HepG2 (cell line): ENCODE results near the gene IL1B. TPM values are rescaled to one million over a fixed set of nuclear protein-coding genes. Genes with fewer than 3 reads are reported as not detected.
A peak's percentile ranks its signal among the peaks of the same experiment; 100 is the strongest.

Experiments
- ATF6 ChIP-seq: sonication (generic); formaldehyde crosslinking; conservative IDR thresholded peaks from 2 replicates; pipeline ENCODE4 v1.4.0; 2020; ENCODE audit warnings: missing genetic modification reagents
- CEBPZ ChIP-seq: IDR thresholded peaks from 2 replicates; pipeline ENCODE4 v1.6.1; 2012; ENCODE audit warnings: low read length, improper control_type of control experiment
- CSRNP2 ChIP-seq: sonication (generic); formaldehyde crosslinking; conservative IDR thresholded peaks from 2 replicates; pipeline ENCODE4 v1.8.0; 2022; ENCODE audit warnings: low read depth, missing genetic modification reagents
- GATAD2A ChIP-seq: IDR thresholded peaks from 2 replicates; pipeline ENCODE4 v1.6.1; 2016
- GTF3A ChIP-seq: sonication (generic); formaldehyde crosslinking; conservative IDR thresholded peaks from 2 replicates; pipeline ENCODE4 v1.4.0; 2020; ENCODE audit warnings: mild to moderate bottlenecking, missing genetic modification reagents
- MATR3 ChIP-seq: sonication (generic); formaldehyde crosslinking; IDR thresholded peaks from 2 replicates; pipeline ENCODE4 v1.4.0; 2020; ENCODE audit warnings: missing genetic modification reagents
- NCOA5 ChIP-seq: sonication (generic); formaldehyde crosslinking; IDR thresholded peaks from 2 replicates; pipeline ENCODE4 v1.4.0; 2020; ENCODE audit warnings: missing genetic modification reagents
- NR2F2 ChIP-seq: IDR thresholded peaks from 2 replicates; pipeline ENCODE4 v1.6.1; 2012; ENCODE audit warnings: low read depth, inconsistent platforms, borderline replicate concordance
- PRPF4 ChIP-seq: fragments of 200-400 bp; formaldehyde crosslinking; IDR thresholded peaks from 2 replicates; pipeline ENCODE4 v1.6.1; 2016; ENCODE audit warnings: low read length, low read depth; ENCODE audit not compliant: poor library complexity, severe bottlenecking
- RFXAP ChIP-seq: sonication (generic); formaldehyde crosslinking; IDR thresholded peaks from 2 replicates; pipeline ENCODE4 v1.4.0; 2020; ENCODE audit warnings: missing genetic modification reagents, borderline replicate concordance
- SMAD3 ChIP-seq: sonication (generic); formaldehyde crosslinking; IDR thresholded peaks from 2 replicates; pipeline ENCODE4 v1.4.0; 2020; ENCODE audit warnings: missing genetic modification reagents
- SOX6 ChIP-seq, 2 experiments: fragments of 450-650 bp in 1 of 2; sonication (generic) in 1 of 2; formaldehyde crosslinking in 1 of 2; IDR thresholded peaks; 2 replicates each; pipeline versions ENCODE4 v1.4.0 to v1.6.1; 2017 to 2020; ENCODE audit warnings: antibody characterized with exemption in 1 of 2, mild to moderate bottlenecking in 1 of 2, missing genetic modification reagents in 1 of 2
- TCF7 ChIP-seq: sonication (generic); IDR thresholded peaks from 2 replicates; pipeline ENCODE4 v1.6.1; 2016; ENCODE audit warnings: antibody characterized with exemption, low read depth
- THAP11 ChIP-seq: IDR thresholded peaks from 2 replicates; pipeline ENCODE4 v1.6.1; 2016; ENCODE audit warnings: missing biosample characterization, missing genetic modification reagents
- ZBTB20 ChIP-seq: sonication (generic); formaldehyde crosslinking; IDR thresholded peaks from 2 replicates; pipeline ENCODE4 v1.8.1; 2023; ENCODE audit warnings: missing genetic modification reagents, low read depth, mild to moderate bottlenecking, borderline replicate concordance
- ZBTB21 ChIP-seq: sonication (generic); formaldehyde crosslinking; IDR thresholded peaks from 2 replicates; pipeline ENCODE4 v1.4.0; 2020; ENCODE audit warnings: missing genetic modification reagents
- ZNF207 ChIP-seq: fragments of 450-650 bp; IDR thresholded peaks from 2 replicates; pipeline ENCODE4 v1.6.1; 2016; ENCODE audit warnings: antibody characterized with exemption, borderline replicate concordance
- ZNF30 ChIP-seq: sonication (generic); formaldehyde crosslinking; IDR thresholded peaks from 2 replicates; pipeline ENCODE4 v1.5.0; 2020; ENCODE audit warnings: mild to moderate bottlenecking, missing genetic modification reagents
- ZNF607 ChIP-seq: sonication (generic); formaldehyde crosslinking; IDR thresholded peaks from 2 replicates; pipeline ENCODE4 v1.5.1; 2020; ENCODE audit warnings: missing genetic modification reagents, mild to moderate bottlenecking, borderline replicate concordance
- ZNF749 ChIP-seq: sonication (generic); formaldehyde crosslinking; IDR thresholded peaks from 2 replicates; pipeline ENCODE4 v1.8.0; 2022; ENCODE audit warnings: mild to moderate bottlenecking, missing genetic modification reagents, moderate library complexity, borderline replicate concordance
- polyA plus RNA-seq, 8 experiments: library from polyadenylated mRNA; depleted of rRNA in 3 of 8; stranded (reverse) in 7 of 8; unstranded in 1 of 8; fragments of >200 nt; fragmentation: Illumina TruSeq in 4 of 8; extraction: Trizol in 4 of 8; gene quantifications; 2 replicates each; pipeline versions ENCODE4 v1.2.1 to v1.2.3, GENCODE V29; 2011 to 2016; ENCODE audit warnings: low read depth in 4 of 8, missing spikeins in 1 of 8, mixed read lengths in 1 of 8; ENCODE audit not compliant: insufficient read depth in 1 of 8
- total RNA-seq, 5 experiments: library from RNA; depleted of rRNA; stranded (reverse); fragments of >200 nt; fragmentation: Illumina TruSeq; extraction: Trizol; gene quantifications; 2 replicates each; pipeline ENCODE4 v1.2.3, GENCODE V29; 2016; ENCODE audit warnings: low read depth in 1 of 5
- TF ChIP-seq, protein P1 (sequence below): sonication (generic); formaldehyde crosslinking; IDR thresholded peaks from 2 replicates; pipeline ENCODE4 v1.4.0; 2020; ENCODE audit warnings: missing genetic modification reagents
- TF ChIP-seq, protein P2 (sequence below): sonication (generic); formaldehyde crosslinking; IDR thresholded peaks from 2 replicates; pipeline ENCODE4 v1.4.0; 2020; ENCODE audit warnings: missing genetic modification reagents

IL1B gene
- total and polyA plus RNA-seq, 2 of the 13 experiments (the other 11 are each of a cell fraction or from before 2014, with no cell fraction given) = 0.18 TPM; not detected in 1

GRCh38 chr2:112809112-112809511, 27.5 kb downstream of the IL1B start (continued):
- TF ChIP-seq CSRNP2 (CRISPR knock-in tag) = no peak
- TF ChIP-seq, protein P1, sequence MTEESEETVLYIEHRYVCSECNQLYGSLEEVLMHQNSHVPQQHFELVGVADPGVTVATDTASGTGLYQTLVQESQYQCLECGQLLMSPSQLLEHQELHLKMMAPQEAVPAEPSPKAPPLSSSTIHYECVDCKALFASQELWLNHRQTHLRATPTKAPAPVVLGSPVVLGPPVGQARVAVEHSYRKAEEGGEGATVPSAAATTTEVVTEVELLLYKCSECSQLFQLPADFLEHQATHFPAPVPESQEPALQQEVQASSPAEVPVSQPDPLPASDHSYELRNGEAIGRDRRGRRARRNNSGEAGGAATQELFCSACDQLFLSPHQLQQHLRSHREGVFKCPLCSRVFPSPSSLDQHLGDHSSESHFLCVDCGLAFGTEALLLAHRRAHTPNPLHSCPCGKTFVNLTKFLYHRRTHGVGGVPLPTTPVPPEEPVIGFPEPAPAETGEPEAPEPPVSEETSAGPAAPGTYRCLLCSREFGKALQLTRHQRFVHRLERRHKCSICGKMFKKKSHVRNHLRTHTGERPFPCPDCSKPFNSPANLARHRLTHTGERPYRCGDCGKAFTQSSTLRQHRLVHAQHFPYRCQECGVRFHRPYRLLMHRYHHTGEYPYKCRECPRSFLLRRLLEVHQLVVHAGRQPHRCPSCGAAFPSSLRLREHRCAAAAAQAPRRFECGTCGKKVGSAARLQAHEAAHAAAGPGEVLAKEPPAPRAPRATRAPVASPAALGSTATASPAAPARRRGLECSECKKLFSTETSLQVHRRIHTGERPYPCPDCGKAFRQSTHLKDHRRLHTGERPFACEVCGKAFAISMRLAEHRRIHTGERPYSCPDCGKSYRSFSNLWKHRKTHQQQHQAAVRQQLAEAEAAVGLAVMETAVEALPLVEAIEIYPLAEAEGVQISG (CRISPR knock-in tag) = no peak
- no peak for TF ChIP-seq ZNF607 (CRISPR knock-in tag)
- 0 out of 2 replicates have a peak, but pooled peaks have one; percentile 4 for TF ChIP-seq TCF7
- TF ChIP-seq ZBTB20 (CRISPR knock-in tag) = no peak
- TF ChIP-seq ZNF749 (CRISPR knock-in tag) = no peak
- no peak for TF ChIP-seq RFXAP (CRISPR knock-in tag)
- TF ChIP-seq NCOA5 (CRISPR knock-in tag) = no peak
- TF ChIP-seq ZBTB21 (CRISPR knock-in tag) = no peak
- peak; percentile 55 for TF ChIP-seq GATAD2A (CRISPR knock-in tag)
- TF ChIP-seq NR2F2 = 0 out of 2 replicates have a peak, but pooled peaks have one; percentile 50
- no peak for TF ChIP-seq MATR3 (CRISPR knock-in tag)
- no peak for TF ChIP-seq SMAD3 (CRISPR knock-in tag)
- TF ChIP-seq ATF6 (CRISPR knock-in tag) = no peak
- no peak for TF ChIP-seq ZNF207
- TF ChIP-seq PRPF4 = no peak
- TF ChIP-seq SOX6 (IDR thresholded peaks at IDR 0.05) = no peak
- peak; percentile 62 for TF ChIP-seq SOX6 (CRISPR knock-in tag; IDR thresholded peaks at IDR 0.05)
- TF ChIP-seq GTF3A (CRISPR knock-in tag) = no peak
- no peak for TF ChIP-seq ZNF30 (CRISPR knock-in tag)
- TF ChIP-seq, protein P2, sequence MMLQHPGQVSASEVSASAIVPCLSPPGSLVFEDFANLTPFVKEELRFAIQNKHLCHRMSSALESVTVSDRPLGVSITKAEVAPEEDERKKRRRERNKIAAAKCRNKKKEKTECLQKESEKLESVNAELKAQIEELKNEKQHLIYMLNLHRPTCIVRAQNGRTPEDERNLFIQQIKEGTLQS (CRISPR knock-in tag) = no peak
- TF ChIP-seq CEBPZ = no peak
- TF ChIP-seq THAP11 = no peak
